K562 (cell line): ENCODE data around the gene EPYC. TPM values are rescaled to one million over a fixed set of nuclear protein-coding genes. Genes with fewer than 3 reads are reported as not detected.

Experiments used
- ATAC-seq: fragments of 200-7000 bp; cut with Tn5 transposase; 3 replicates; pipeline ENCODE4 v1.9.1; 2020; ENCODE audit warnings: moderate library complexity
- BruUV-seq: library from RNA; stranded (reverse); fragments of 400-500 nt; replicated peaks from 2 replicates; lab custom pipeline; 2021; lab: Mats Ljungman, UMichigan
- CTCF ChIA-PET: fragments of 300-600 bp; formaldehyde crosslinking; extraction: SDS; loops from one replicate; lab custom pipeline; 2021; ENCODE audit warnings: low intra/inter-chr PET ratio; lab: Yijun Ruan, JAX
- POLR2A ChIA-PET: fragments of 300-600, 350-650 bp; sonication (Branson Sonifier 250); formaldehyde crosslinking; extraction: SDS; loops from one replicate; lab custom pipeline; 2021; ENCODE audit warnings: antibody characterized with exemption, inconsistent platforms; lab: Yijun Ruan, JAX
- DNase-seq, 4 experiments: peaks; one replicate each; pipeline versions ENCODE4 v3.0.0 to v3.0.0-alpha.2; 2011 to 2018; ENCODE audit warnings: low spot score in 3 of 4, mixed read lengths in 3 of 4; ENCODE audit errors: extremely low read depth in 1 of 4
- FAIRE-seq: peaks from 2 replicates; lab custom pipeline; 2011; peaks lifted over from hg19 to GRCh38; lab: Jason Lieb, UNC
- H2AFZ ChIP-seq: 2 replicates; pipeline ENCODE4 v1.6.0; 2011; ENCODE audit warnings: low read depth, low read length, control low read depth, inconsistent platforms
- H3K27ac ChIP-seq: fragments of 200-600 bp; 3 replicates; pipeline ENCODE4 v1.8.0; 2011; ENCODE audit warnings: low read depth, mild to moderate bottlenecking, control low read depth, inconsistent platforms, low read length, moderate library complexity, mixed read lengths; ENCODE audit errors: extremely low read depth
- H3K27me3 ChIP-seq, 2 experiments: fragments of 300-600 bp in 1 of 2; 2 replicates in 1 of 2; 3 replicates in 1 of 2; pipeline versions ENCODE4 v1.6.0 to v1.8.0; 2011; ENCODE audit warnings: inconsistent platforms in 2 of 2, low read length in 2 of 2, mild to moderate bottlenecking in 1 of 2, mixed read lengths in 1 of 2, moderate library complexity in 1 of 2; ENCODE audit not compliant: control insufficient read depth in 2 of 2, insufficient read depth in 2 of 2
- H3K36me3 ChIP-seq: fragments of 300-600 bp; 3 replicates; pipeline ENCODE4 v1.8.0; 2011; ENCODE audit warnings: mild to moderate bottlenecking, low read length, inconsistent platforms; ENCODE audit not compliant: control insufficient read depth, insufficient read depth
- H3K4me1 ChIP-seq, 2 experiments: fragments of 200-600 bp in 1 of 2; replicated peaks in 1 of 2; 2 replicates in 1 of 2; 3 replicates in 1 of 2; pipeline versions ENCODE4 v1.5.1 to v1.8.0; 2011; ENCODE audit warnings: inconsistent platforms in 2 of 2, low read length in 2 of 2, mild to moderate bottlenecking in 1 of 2, mixed read lengths in 1 of 2, moderate library complexity in 1 of 2; ENCODE audit not compliant: control insufficient read depth in 2 of 2, insufficient read depth in 2 of 2
- H3K4me2 ChIP-seq: 2 replicates; pipeline ENCODE4 v1.6.1; 2011; ENCODE audit warnings: low read length, control low read depth, inconsistent platforms, mixed read lengths; ENCODE audit not compliant: insufficient read depth
- H3K4me3 ChIP-seq: fragments of 200-600 bp; sonication (generic), shearing (Covaris generic); 2 replicates; pipeline ENCODE4 v1.5.1; 2016; ENCODE audit warnings: control low read depth, inconsistent platforms
- H3K79me2 ChIP-seq: fragments of 200-600 bp; 3 replicates; pipeline ENCODE4 v1.8.0; 2011; ENCODE audit warnings: low read length, inconsistent platforms; ENCODE audit not compliant: control insufficient read depth, insufficient read depth
- H3K9ac ChIP-seq, 2 experiments: 2 replicates each; pipeline versions ENCODE4 v1.6.0 to v1.6.1; 2011; ENCODE audit warnings: low read depth in 2 of 2, low read length in 2 of 2, control low read depth in 1 of 2, inconsistent platforms in 1 of 2, mild to moderate bottlenecking in 1 of 2, mixed read lengths in 1 of 2; ENCODE audit not compliant: insufficient read depth in 1 of 2
- H3K9me1 ChIP-seq: one replicate; pipeline ENCODE4 v1.6.0; 2011; ENCODE audit warnings: inconsistent platforms, mild to moderate bottlenecking, low read length, moderate library complexity; ENCODE audit not compliant: control insufficient read depth, insufficient read depth
- H3K9me3 ChIP-seq: replicated peaks from 2 replicates; pipeline ENCODE4 v1.5.1; 2011; ENCODE audit warnings: low read depth, low read length, inconsistent platforms; ENCODE audit not compliant: control insufficient read depth, insufficient read depth
- H4K20me1 ChIP-seq: replicated peaks from 2 replicates; pipeline ENCODE4 v1.6.1; 2011; ENCODE audit warnings: low read length, inconsistent platforms, mixed read lengths; ENCODE audit not compliant: control insufficient read depth, insufficient read depth
- CHAMP1 ChIP-seq: fragments of 450-650 bp; IDR thresholded peaks from 2 replicates; pipeline ENCODE4 v1.6.1; 2016; ENCODE audit warnings: mild to moderate bottlenecking
- ESRRA ChIP-seq: fragments of 450-650 bp; IDR thresholded peaks from 2 replicates; pipeline ENCODE4 v1.6.1; 2014; ENCODE audit warnings: low read depth, mild to moderate bottlenecking, moderate library complexity, borderline replicate concordance
- GTF2A2 ChIP-seq: IDR thresholded peaks from 2 replicates; pipeline ENCODE4 v1.6.1; 2016; ENCODE audit warnings: mild to moderate bottlenecking, missing genetic modification characterization, missing compliant biosample characterization
- HLTF ChIP-seq: fragments of 450-650 bp; IDR thresholded peaks from 2 replicates; pipeline ENCODE4 v1.6.1; 2016
- HMG20B ChIP-seq: fragments of 250-450 bp; sonication (Bioruptor Pico); IDR thresholded peaks from 2 replicates; pipeline ENCODE4 v1.5.0; 2021; ENCODE audit warnings: mild to moderate bottlenecking
- HMGXB4 ChIP-seq: sonication (generic); formaldehyde crosslinking; IDR thresholded peaks from 2 replicates; pipeline ENCODE4 v1.8.1; 2023; ENCODE audit warnings: mild to moderate bottlenecking, missing genetic modification reagents
- HNRNPL ChIP-seq: fragments of 200-400 bp; formaldehyde crosslinking; IDR thresholded peaks from 2 replicates; pipeline ENCODE4 v1.6.1; 2017; ENCODE audit warnings: low read depth, mild to moderate bottlenecking, low read length
- MAZ ChIP-seq, 2 experiments: fragments of 450-650 bp in 1 of 2; sonication (generic) in 1 of 2; formaldehyde crosslinking; IDR thresholded peaks in 1 of 2; conservative IDR thresholded peaks in 1 of 2; 2 replicates each; pipeline versions ENCODE4 v1.4.0 to v1.5.0; 2020; ENCODE audit warnings: mild to moderate bottlenecking in 1 of 2, missing genetic modification reagents in 1 of 2
- NR4A1 ChIP-seq, 2 experiments: fragments of 250-450 bp in 1 of 2; fragments of 450-650 bp in 1 of 2; sonication (Bioruptor Pico) in 1 of 2; IDR thresholded peaks; 2 replicates each; pipeline versions ENCODE4 v1.4.0 to v1.6.1; 2016 to 2020; ENCODE audit warnings: mild to moderate bottlenecking in 2 of 2, missing compliant biosample characterization in 1 of 2, missing genetic modification characterization in 1 of 2, moderate library complexity in 1 of 2
- SRSF9 ChIP-seq: fragments of 200-400 bp; formaldehyde crosslinking; IDR thresholded peaks from 2 replicates; pipeline ENCODE4 v1.6.1; 2017; ENCODE audit warnings: low read depth, low read length, borderline replicate concordance
- TAF15 ChIP-seq: fragments of 200-400 bp; formaldehyde crosslinking; IDR thresholded peaks from 2 replicates; pipeline ENCODE4 v1.6.1; 2017; ENCODE audit warnings: mild to moderate bottlenecking, low read depth, low read length, moderate library complexity
- U2AF1 ChIP-seq: fragments of 200-400 bp; formaldehyde crosslinking; optimal IDR thresholded peaks from 2 replicates; pipeline ENCODE3; 2017; ENCODE audit warnings: mild to moderate bottlenecking, low read depth, low read length, moderate library complexity
- ZFPM2 ChIP-seq: fragments of 250-450 bp; sonication (Bioruptor Pico); IDR thresholded peaks from 2 replicates; pipeline ENCODE4 v1.5.1; 2022; ENCODE audit warnings: mild to moderate bottlenecking
- ZNF133 ChIP-seq: fragments of 250-450 bp; sonication (Bioruptor Pico); IDR thresholded peaks from 2 replicates; pipeline ENCODE4 v1.4.0; 2020; ENCODE audit warnings: mild to moderate bottlenecking
- ZNF175 ChIP-seq: fragments of 200-800 bp; sonication (Bioruptor generic); IDR thresholded peaks from 2 replicates; pipeline ENCODE4 v1.6.1; 2016; ENCODE audit warnings: low read depth, mild to moderate bottlenecking, missing genetic modification characterization, missing compliant biosample characterization
- ZNF707 ChIP-seq: fragments of 250-450 bp; sonication (Bioruptor Pico); conservative IDR thresholded peaks from 2 replicates; pipeline ENCODE4 v1.8.0; 2022; ENCODE audit warnings: inconsistent platforms, mild to moderate bottlenecking, moderate library complexity
- ZZZ3 ChIP-seq: fragments of 450-650 bp; IDR thresholded peaks from 2 replicates; pipeline ENCODE4 v1.6.1; 2016; ENCODE audit warnings: antibody characterized with exemption, mild to moderate bottlenecking, moderate library complexity
- WGBS: fragments of 100-300 bp; shearing (Covaris generic); methylation state at CpG from one replicate; pipeline ENCODE4 v1.1.6; 2016; ENCODE audit warnings: low coverage, mixed read lengths; ENCODE audit not compliant: insufficient coverage; ENCODE audit errors: missing lambda C conversion rate; 5-methylcytosine and 5-hydroxymethylcytosine counted together
- in situ Hi-C: fragments of 300-500 bp; cut with MboI; formaldehyde crosslinking; loops from 4 replicates; pipeline ENCODE4 v1.15.0; 2018; ENCODE audit warnings: inconsistent platforms, mixed read lengths
- intact Hi-C: fragments of 100-400 bp; cut with micrococcal nuclease; formaldehyde crosslinking; loops from 2 replicates; pipeline ENCODE4 v1.14.2; 2022
- polyA plus RNA-seq, 8 experiments: library from polyadenylated mRNA; depleted of rRNA in 4 of 8; stranded (reverse) in 5 of 8; unstranded in 3 of 8; fragments of >200 nt; fragmentation: Nextera tagmentation in 2 of 8; fragmentation: Illumina TruSeq in 1 of 8; extraction: Ambion mirVana in 2 of 8; extraction: Trizol in 1 of 8; gene quantifications; 2 replicates each; pipeline versions ENCODE4 v1.2.1 to v1.2.3, GENCODE V29; 2011 to 2014; ENCODE audit warnings: inconsistent platforms in 1 of 8, missing spikeins in 1 of 8
- total RNA-seq, 7 experiments: library from RNA; depleted of rRNA in 6 of 7; stranded (reverse); fragments of >200 nt in 6 of 7; fragmentation: Illumina TruSeq in 2 of 7; extraction: Trizol in 2 of 7; gene quantifications; 2 replicates each; pipeline versions ENCODE4 v1.2.1 to v1.2.3, GENCODE V29; 2011 to 2021; ENCODE audit warnings: low replicate concordance in 1 of 7

Gene EPYC
- total and polyA plus RNA-seq, 9 of the 15 experiments (the other 6 are each of a cell fraction or from before 2014, with no cell fraction given), result not detected

GRCh38 chr12:91004872-91005271 is at the start of gene EPYC (continued):
- TF ChIP-seq ZZZ3 (no peak), U2AF1 (no peak), HMG20B (CRISPR knock-in tag) (no peak)

GRCh38 chr12:91053951-91054715 is 49.4 kb upstream of the EPYC start:
- Histone ChIP-seq H2AFZ (no peak overlapping the region), H3K27me3 (no peaks in the 10 kb centered on the region), H3K4me3 (no peak overlapping the region), H3K9me3 (0 out of 2 replicates have a peak, but pooled peaks cover 2% of the 10 kb centered on the region), H3K27ac (no peak overlapping the region), H4K20me1 (no peaks in the 10 kb centered on the region), H3K9me1 (no peaks in the 10 kb centered on the region), H3K4me2 (no peak overlapping the region), H3K79me2 (no peaks in the 10 kb centered on the region), H3K4me1 (no peaks in the 10 kb centered on the region), H3K36me3 (no peaks in the 10 kb centered on the region), H3K9ac (no peak overlapping the region)
- DNase-seq (no peak), FAIRE-seq (no peak), ATAC-seq (no peak)
- ChIA-PET CTCF (no interaction called here), POLR2A (no interaction called here)
- no TSS peak for BruUV-seq
- intact Hi-C loops (no loop called here), in situ Hi-C loops (no loop called here)
- 2% methylated on average over 4 of the region's 4 CpGs for WGBS
- no peak for TF ChIP-seq MAZ (CRISPR knock-in tag; conservative IDR thresholded peaks at IDR 0.05 in 1 of 2, IDR thresholded peaks at IDR 0.05 in 1 of 2)
- TF ChIP-seq HMGXB4 (CRISPR knock-in tag), result no peak
- TF ChIP-seq CHAMP1, result no peak
- TF ChIP-seq HLTF, result no peak
- no peak for TF ChIP-seq ZNF133 (CRISPR knock-in tag)
- TF ChIP-seq GTF2A2 (tag), result no peak
- TF ChIP-seq HNRNPL, result no peak
- no peak for TF ChIP-seq TAF15
- no peak for TF ChIP-seq ZNF707 (CRISPR knock-in tag)
- TF ChIP-seq ZFPM2 (CRISPR knock-in tag), result no peak
- TF ChIP-seq NR4A1 (CRISPR knock-in tag; IDR thresholded peaks at IDR 0.05), result no peak
- no peak for TF ChIP-seq NR4A1 (tag; IDR thresholded peaks at IDR 0.05)
- TF ChIP-seq SRSF9, result no peak
- TF ChIP-seq ESRRA, result no peak
- TF ChIP-seq ZNF175, result no peak
